IMR-90 (cell line): ENCODE results near the gene SLC9A7. TPM values are rescaled to one million over a fixed set of nuclear protein-coding genes. Genes with fewer than 3 reads are reported as not detected.

ENCODE experiments used
- ATAC-seq: fragments of 200-7000 bp; cut with Tn5 transposase; 2 replicates; pipeline ENCODE4 v1.9.1; 2020; ENCODE audit warnings: low read depth, mild to moderate bottlenecking, moderate library complexity
- BruUV-seq: library from RNA; stranded (reverse); fragments of 400-500 nt; replicated peaks from 2 replicates; lab custom pipeline; 2021; lab: Mats Ljungman, UMichigan
- CTCF ChIA-PET: fragments of 300-600 bp; formaldehyde crosslinking; extraction: SDS; loops from one replicate; lab custom pipeline; 2021; ENCODE audit warnings: antibody characterized with exemption; lab: Yijun Ruan, JAX
- POLR2A ChIA-PET: fragments of 300-600 bp; sonication (Branson Sonifier 250); formaldehyde crosslinking; loops from one replicate; lab custom pipeline; 2022; ENCODE audit warnings: antibody characterized with exemption; ENCODE audit not compliant: unreplicated experiment; lab: Charles Lee
- DNase-seq: peaks from one replicate; pipeline ENCODE4 v3.0.0; 2013
- H2AFZ ChIP-seq: replicated peaks from 2 replicates; pipeline ENCODE3; 2013; ENCODE audit warnings: low read length, mild to moderate bottlenecking; ENCODE audit not compliant: poor library complexity
- H2AK5ac ChIP-seq: 2 replicates; pipeline ENCODE4 v1.6.1; 2013; ENCODE audit warnings: low read depth, low read length, inconsistent platforms
- H2AK9ac ChIP-seq: replicated peaks from 2 replicates; pipeline ENCODE3; 2013; ENCODE audit warnings: mild to moderate bottlenecking, low read depth, low read length, moderate library complexity; ENCODE audit not compliant: poor library complexity
- H2BK120ac ChIP-seq: 2 replicates; pipeline ENCODE4 v1.6.1; 2013; ENCODE audit warnings: low read depth, low read length, inconsistent platforms
- H2BK15ac ChIP-seq: 3 replicates; pipeline ENCODE4 v1.6.1; 2013; ENCODE audit warnings: low read depth, low read length, inconsistent platforms
- H2BK20ac ChIP-seq: 2 replicates; pipeline ENCODE4 v1.6.1; 2013; ENCODE audit warnings: low read depth, mild to moderate bottlenecking, inconsistent platforms, low read length, moderate library complexity
- H2BK5ac ChIP-seq: 2 replicates; pipeline ENCODE4 v1.6.1; 2013; ENCODE audit warnings: mild to moderate bottlenecking, low read depth, low read length, inconsistent platforms; ENCODE audit not compliant: poor library complexity, severe bottlenecking
- H3K14ac ChIP-seq: replicated peaks from 2 replicates; pipeline ENCODE4 v1.6.1; 2013; ENCODE audit warnings: low read depth, low read length, inconsistent platforms
- H3K18ac ChIP-seq: 2 replicates; pipeline ENCODE4 v1.6.1; 2013; ENCODE audit warnings: low read depth, low read length, control low read depth
- H3K23ac ChIP-seq: 2 replicates; pipeline ENCODE4 v1.6.1; 2013; ENCODE audit warnings: low read depth, low read length, inconsistent platforms
- H3K27ac ChIP-seq: 2 replicates; pipeline ENCODE4 v1.5.1; 2013; ENCODE audit warnings: mild to moderate bottlenecking, control low read depth, low read length; ENCODE audit not compliant: insufficient read depth
- H3K27me3 ChIP-seq: 2 replicates; pipeline ENCODE4 v1.6.1; 2013; ENCODE audit warnings: low read length; ENCODE audit not compliant: control insufficient read depth, insufficient read depth
- H3K36me3 ChIP-seq: 2 replicates; pipeline ENCODE4 v1.6.1; 2013; ENCODE audit warnings: low read length, mixed read lengths; ENCODE audit not compliant: control insufficient read depth, insufficient read depth
- H3K4ac ChIP-seq: 2 replicates; pipeline ENCODE4 v1.6.1; 2013; ENCODE audit warnings: low read depth, low read length, inconsistent platforms
- H3K4me1 ChIP-seq: 2 replicates; pipeline ENCODE4 v1.6.1; 2013; ENCODE audit warnings: low read length, mixed read lengths; ENCODE audit not compliant: control insufficient read depth, insufficient read depth
- H3K4me2 ChIP-seq: 2 replicates; pipeline ENCODE4 v1.6.1; 2013; ENCODE audit warnings: low read depth, mild to moderate bottlenecking, control low read depth, low read length, moderate library complexity
- H3K4me3 ChIP-seq: 2 replicates; pipeline ENCODE4 v1.5.1; 2013; ENCODE audit warnings: low read depth, mild to moderate bottlenecking, control low read depth, low read length, moderate library complexity; ENCODE audit not compliant: insufficient read depth
- H3K56ac ChIP-seq: 2 replicates; pipeline ENCODE4 v1.6.1; 2013; ENCODE audit warnings: low read length, inconsistent platforms; ENCODE audit not compliant: insufficient read depth; ENCODE audit errors: extremely low read depth
- H3K79me1 ChIP-seq, 2 experiments: 2 replicates each; pipeline ENCODE4 v1.6.1; 2013; ENCODE audit warnings: low read length in 2 of 2, inconsistent platforms in 1 of 2, low read depth in 1 of 2
- H3K9ac ChIP-seq: 2 replicates; pipeline ENCODE4 v1.6.1; 2013; ENCODE audit warnings: low read depth, low read length, control low read depth
- H3K9me1 ChIP-seq: 2 replicates; pipeline ENCODE4 v1.6.1; 2013; ENCODE audit warnings: low read length, inconsistent platforms; ENCODE audit not compliant: insufficient read depth
- H3K9me3 ChIP-seq: 2 replicates; pipeline ENCODE4 v1.6.1; 2013; ENCODE audit warnings: low read length; ENCODE audit not compliant: control insufficient read depth, insufficient read depth
- H4K20me1 ChIP-seq: 2 replicates; pipeline ENCODE4 v1.6.1; 2013; ENCODE audit warnings: low read length, inconsistent platforms; ENCODE audit not compliant: insufficient read depth
- H4K5ac ChIP-seq: 2 replicates; pipeline ENCODE4 v1.6.1; 2013; ENCODE audit warnings: mild to moderate bottlenecking, low read depth, low read length, control low read depth
- H4K8ac ChIP-seq, 2 experiments: 2 replicates each; pipeline ENCODE4 v1.6.1; 2013; ENCODE audit warnings: low read depth in 2 of 2, low read length in 2 of 2, control low read depth in 1 of 2, inconsistent platforms in 1 of 2
- H4K91ac ChIP-seq: 2 replicates; pipeline ENCODE4 v1.6.1; 2013; ENCODE audit warnings: low read depth, low read length, inconsistent platforms; ENCODE audit not compliant: insufficient read depth
- BHLHE40 ChIP-seq: fragments of 150-350 bp; IDR thresholded peaks from 2 replicates; pipeline ENCODE4 v1.6.1; 2016; ENCODE audit warnings: mild to moderate bottlenecking, low read depth, low read length
- MAFK ChIP-seq: IDR thresholded peaks from 2 replicates; pipeline ENCODE4 v1.6.1; 2012; ENCODE audit warnings: low read depth, low read length, improper control_type of control experiment
- RAD21 ChIP-seq: IDR thresholded peaks from 2 replicates; pipeline ENCODE4 v1.6.1; 2012; ENCODE audit warnings: low read length, improper control_type of control experiment
- RCOR1 ChIP-seq: IDR thresholded peaks from 2 replicates; pipeline ENCODE4 v1.6.1; 2012; ENCODE audit warnings: mild to moderate bottlenecking, low read length, improper control_type of control experiment; ENCODE audit not compliant: insufficient replicate concordance
- SMC3 ChIP-seq: fragments of 150-350 bp; IDR thresholded peaks from 2 replicates; pipeline ENCODE4 v1.6.1; 2016; ENCODE audit warnings: low read depth, mild to moderate bottlenecking, antibody characterized with exemption, low read length, moderate library complexity
- WGBS, 2 experiments: methylation state at CpG; one replicate each; pipeline versions ENCODE4 v1.1.5 to v1.1.7; 2013; ENCODE audit warnings: missing lambda C conversion rate in 2 of 2; ENCODE audit not compliant: insufficient read length in 1 of 2; ENCODE audit errors: extremely low coverage in 2 of 2; 5-methylcytosine and 5-hydroxymethylcytosine counted together
- dilution Hi-C: fragments of 300-500 bp; cut with HindIII; formaldehyde crosslinking; loops from one replicate; pipeline ENCODE4 v1.14.3; 2018; ENCODE audit warnings: low sequenced_read_pairs; ENCODE audit not compliant: unreplicated experiment
- in situ Hi-C: fragments of 300-500 bp; cut with MboI; formaldehyde crosslinking; loops from 3 replicates; pipeline ENCODE4 v1.14.3; 2019; ENCODE audit warnings: low sequenced_read_pairs, inconsistent platforms, mixed read lengths
- intact Hi-C: fragments of 100-400 bp; cut with micrococcal nuclease; formaldehyde crosslinking; loops from 2 replicates; pipeline ENCODE4 v1.10.0; 2022
- polyA plus RNA-seq, 3 experiments: library from polyadenylated mRNA; depleted of rRNA; stranded (reverse); fragments of >200 nt; gene quantifications; 2 replicates each; pipeline ENCODE4 v1.2.3, GENCODE V29; 2012; ENCODE audit warnings: low replicate concordance in 1 of 3
- total RNA-seq: library from RNA; depleted of rRNA; stranded (reverse); fragments of >200 nt; gene quantifications from 2 replicates; pipeline ENCODE4 v1.2.3, GENCODE V29; 2012

Gene SLC9A7
- total and polyA plus RNA-seq, 2 of the 4 experiments (the other 2 are of a cell fraction) = 14.4 to 76.4 TPM

DNA sequence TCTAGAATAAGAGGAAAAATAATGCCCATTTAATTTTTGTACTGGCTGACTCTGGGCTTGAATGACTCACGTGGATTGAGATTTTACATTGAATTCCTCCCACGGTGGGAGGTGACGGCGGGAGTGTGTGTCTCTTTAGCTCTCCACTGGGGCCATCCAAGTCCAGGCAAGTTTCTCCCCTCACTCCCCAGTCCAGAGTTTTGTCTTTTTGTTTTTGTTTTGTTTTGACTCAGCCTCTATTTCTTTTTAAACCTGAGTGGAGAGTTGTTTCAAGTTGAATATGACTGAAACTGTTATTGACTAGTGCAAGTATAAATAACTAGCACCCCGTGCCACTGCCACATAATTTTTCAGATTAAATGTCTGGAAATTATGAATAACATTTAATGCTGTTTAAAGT is 171.8 kb downstream of the SLC9A7 start:
- no peak for TF ChIP-seq BHLHE40
- no peak for TF ChIP-seq RAD21
- no peak for TF ChIP-seq RCOR1
- no peak for TF ChIP-seq MAFK
- TF ChIP-seq SMC3 = no peak
- H4K91ac ChIP-seq = no peak overlapping the region
- H4K20me1 ChIP-seq = no peaks in the 10 kb centered on the region
- BruUV-seq = no TSS peak
- no peak overlapping the region for H3K4me3 ChIP-seq
- peak overlapping the region; percentile 46 to 93; a peak in 1 of 4 replicates for H4K8ac ChIP-seq
- H3K27ac ChIP-seq = peak overlapping the region; percentile 34; the same call in 1 of the 2 replicates
- intact Hi-C loops = loop anchor here (5.0 kb wide), 1 partner anchor 40 kb away; no protein-coding TSS in a partner anchor
- H3K23ac ChIP-seq = no peak overlapping the region
- POLR2A ChIA-PET = no interaction called here
- no peaks in the 10 kb centered on the region for H3K9me3 ChIP-seq
- H3K9me1 ChIP-seq = peaks cover 7% of the 10 kb centered on the region; the same call in 1 of the 2 replicates
- ATAC-seq (peak; percentile 35; the same call in 1 of the 2 replicates), DNase-seq (peak; percentile 66)
- no peak overlapping the region for H3K9ac ChIP-seq
- no peak overlapping the region for H2AK5ac ChIP-seq
- no peaks in the 10 kb centered on the region for H3K27me3 ChIP-seq
- dilution Hi-C loops = no loop called here
- peak overlapping the region; percentile 83 for H3K4me2 ChIP-seq
- H2BK15ac ChIP-seq = no peak overlapping the region
- H3K14ac ChIP-seq = no peak overlapping the region; the same call in 1 of the 2 replicates
- H3K4ac ChIP-seq = 0 out of 2 replicates have a peak overlapping the region, but pooled peaks have one; percentile 93
- H3K79me1 ChIP-seq = peaks cover 6 to 24% of the 10 kb centered on the region in 2 experiments
- peaks cover 12% of the 10 kb centered on the region for H3K4me1 ChIP-seq
- no peak overlapping the region; the same call in 1 of the 2 replicates for H3K56ac ChIP-seq
- H3K36me3 ChIP-seq = no peaks in the 10 kb centered on the region
- H4K5ac ChIP-seq = no peak overlapping the region
- H2AFZ ChIP-seq = no peak overlapping the region
- peak overlapping the region; percentile 89 for H2BK5ac ChIP-seq
- in situ Hi-C loops = no loop called here
- no peak overlapping the region for H2AK9ac ChIP-seq
- no CpG with 5 or more reads among the region's 5 CpGs for WGBS, 2 experiments
- peak overlapping the region; percentile 95; the same call in 1 of the 2 replicates for H2BK120ac ChIP-seq
- peak overlapping the region; percentile 27; the same call in 1 of the 2 replicates for H3K18ac ChIP-seq
- H2BK20ac ChIP-seq = 0 out of 2 replicates have a peak overlapping the region, but pooled peaks have one; percentile 3
- CTCF ChIA-PET = no interaction called here
